Measurements from ENCODE around the gene IGFBP4. TPM values are rescaled to one million over a fixed set of nuclear protein-coding genes. Genes with fewer than 3 reads are reported as not detected.

Gene IGFBP4
- total and polyA plus RNA-seq, 2 experiments from 2014 or later, result 44.9 to 183 TPM

DNA sequence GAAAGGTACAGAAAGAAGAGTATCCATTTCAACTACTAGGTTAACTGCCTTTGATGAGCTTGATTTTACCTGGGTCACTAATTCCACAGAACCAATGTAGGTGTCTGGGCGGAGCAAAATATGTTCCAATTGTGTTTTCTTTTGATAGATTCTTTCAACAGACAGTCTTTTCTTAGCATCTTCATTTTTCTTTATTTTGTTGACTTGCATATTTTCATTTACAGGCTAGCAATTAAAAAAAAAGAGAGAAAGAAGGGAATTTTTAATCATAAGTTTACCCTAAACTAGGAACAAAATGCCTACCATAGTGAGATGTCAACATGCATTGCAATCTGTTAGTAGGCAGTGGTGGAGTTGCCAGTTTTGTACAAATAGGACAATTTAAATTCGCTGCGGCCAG is 26.6 kb upstream of the IGFBP4 start:
- Histone ChIP-seq H4K20me1 (ENCODE audit: insufficient read depth, poor library complexity, severe bottlenecking) (no peaks in the 10 kb centered on the region), H3K27ac (no peak overlapping the region), H3K9me2 (replicated peaks; ENCODE audit: insufficient read depth) (no peaks in the 10 kb centered on the region), H3K9me3 (ENCODE audit: low read depth) (no peaks in the 10 kb centered on the region), H3K27me3 (no peaks in the 10 kb centered on the region), H3K4me1 (ENCODE audit: insufficient read depth) (no peaks in the 10 kb centered on the region), H3K36me3 (replicated peaks; ENCODE audit: insufficient read depth, low read depth) (no peaks in the 10 kb centered on the region), H3K4me3 (no peak overlapping the region), H3K4me2 (peak overlapping the region; percentile 78), H2AFZ (no peak overlapping the region), H3K79me2 (peaks cover 23% of the 10 kb centered on the region)
- DNase-seq (ENCODE audit: low spot score), result no peak
- 32% methylated on average over 3 of the region's 3 CpGs for WGBS (ENCODE audit: low lambda C conversion rate, missing lambda C conversion rate)
- TF ChIP-seq EZH2phosphoT487 (IDR thresholded peaks at IDR 0.05; ENCODE audit: low read depth, severe bottlenecking, unreplicated experiment) (no peak), EZH2 (IDR thresholded peaks at IDR 0.05; ENCODE audit: borderline replicate concordance) (no peak)
- TF ChIP-seq, protein P1, sequence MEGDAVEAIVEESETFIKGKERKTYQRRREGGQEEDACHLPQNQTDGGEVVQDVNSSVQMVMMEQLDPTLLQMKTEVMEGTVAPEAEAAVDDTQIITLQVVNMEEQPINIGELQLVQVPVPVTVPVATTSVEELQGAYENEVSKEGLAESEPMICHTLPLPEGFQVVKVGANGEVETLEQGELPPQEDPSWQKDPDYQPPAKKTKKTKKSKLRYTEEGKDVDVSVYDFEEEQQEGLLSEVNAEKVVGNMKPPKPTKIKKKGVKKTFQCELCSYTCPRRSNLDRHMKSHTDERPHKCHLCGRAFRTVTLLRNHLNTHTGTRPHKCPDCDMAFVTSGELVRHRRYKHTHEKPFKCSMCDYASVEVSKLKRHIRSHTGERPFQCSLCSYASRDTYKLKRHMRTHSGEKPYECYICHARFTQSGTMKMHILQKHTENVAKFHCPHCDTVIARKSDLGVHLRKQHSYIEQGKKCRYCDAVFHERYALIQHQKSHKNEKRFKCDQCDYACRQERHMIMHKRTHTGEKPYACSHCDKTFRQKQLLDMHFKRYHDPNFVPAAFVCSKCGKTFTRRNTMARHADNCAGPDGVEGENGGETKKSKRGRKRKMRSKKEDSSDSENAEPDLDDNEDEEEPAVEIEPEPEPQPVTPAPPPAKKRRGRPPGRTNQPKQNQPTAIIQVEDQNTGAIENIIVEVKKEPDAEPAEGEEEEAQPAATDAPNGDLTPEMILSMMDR (IDR thresholded peaks at IDR 0.05; ENCODE audit: poor library complexity), result no peak

DNA sequence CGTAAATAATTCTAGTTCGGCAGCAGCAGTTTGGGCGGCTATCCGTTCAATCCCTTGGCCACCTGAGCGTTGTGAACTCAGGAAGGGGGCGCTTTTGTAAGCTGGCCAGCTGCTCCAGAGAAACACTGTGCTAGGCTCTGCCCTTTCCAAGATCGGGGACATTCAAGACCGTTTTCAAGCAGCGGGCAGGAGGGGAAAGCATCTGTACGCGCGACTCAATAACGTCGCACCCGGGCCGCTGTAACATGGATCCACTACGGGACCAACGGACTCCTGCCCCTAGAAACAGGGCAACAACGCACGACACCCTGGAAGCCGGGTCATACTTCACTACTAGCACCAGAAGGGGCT is 26.0 kb upstream of the IGFBP4 start:
- H4K20me1 ChIP-seq (ENCODE audit: insufficient read depth, poor library complexity, severe bottlenecking), result no peaks in the 10 kb centered on the region
- WGBS (ENCODE audit: low lambda C conversion rate, missing lambda C conversion rate), result under 1% methylated on average over 21 of the region's 21 CpGs
- peak overlapping the region; percentile 38 for H3K4me3 ChIP-seq
- no peaks in the 10 kb centered on the region for H3K4me1 ChIP-seq (ENCODE audit: insufficient read depth)
- DNase-seq (ENCODE audit: low spot score), result peak; percentile 38
- H3K27me3 ChIP-seq, result no peaks in the 10 kb centered on the region
- H3K9me3 ChIP-seq (ENCODE audit: low read depth), result no peaks in the 10 kb centered on the region
- H3K4me2 ChIP-seq, result peak overlapping the region; percentile 78
- H3K79me2 ChIP-seq, result peaks cover 23% of the 10 kb centered on the region
- peak overlapping the region; percentile 39 for H2AFZ ChIP-seq
- TF ChIP-seq, protein P1 (IDR thresholded peaks at IDR 0.05; ENCODE audit: poor library complexity), result no peak
- TF ChIP-seq EZH2 (IDR thresholded peaks at IDR 0.05; ENCODE audit: borderline replicate concordance) (no peak), EZH2phosphoT487 (IDR thresholded peaks at IDR 0.05; ENCODE audit: low read depth, severe bottlenecking, unreplicated experiment) (no peak)
- H3K9me2 ChIP-seq (replicated peaks; ENCODE audit: insufficient read depth), result no peaks in the 10 kb centered on the region
- H3K27ac ChIP-seq, result no peak overlapping the region
- no peaks in the 10 kb centered on the region for H3K36me3 ChIP-seq (replicated peaks; ENCODE audit: insufficient read depth, low read depth)

DNA sequence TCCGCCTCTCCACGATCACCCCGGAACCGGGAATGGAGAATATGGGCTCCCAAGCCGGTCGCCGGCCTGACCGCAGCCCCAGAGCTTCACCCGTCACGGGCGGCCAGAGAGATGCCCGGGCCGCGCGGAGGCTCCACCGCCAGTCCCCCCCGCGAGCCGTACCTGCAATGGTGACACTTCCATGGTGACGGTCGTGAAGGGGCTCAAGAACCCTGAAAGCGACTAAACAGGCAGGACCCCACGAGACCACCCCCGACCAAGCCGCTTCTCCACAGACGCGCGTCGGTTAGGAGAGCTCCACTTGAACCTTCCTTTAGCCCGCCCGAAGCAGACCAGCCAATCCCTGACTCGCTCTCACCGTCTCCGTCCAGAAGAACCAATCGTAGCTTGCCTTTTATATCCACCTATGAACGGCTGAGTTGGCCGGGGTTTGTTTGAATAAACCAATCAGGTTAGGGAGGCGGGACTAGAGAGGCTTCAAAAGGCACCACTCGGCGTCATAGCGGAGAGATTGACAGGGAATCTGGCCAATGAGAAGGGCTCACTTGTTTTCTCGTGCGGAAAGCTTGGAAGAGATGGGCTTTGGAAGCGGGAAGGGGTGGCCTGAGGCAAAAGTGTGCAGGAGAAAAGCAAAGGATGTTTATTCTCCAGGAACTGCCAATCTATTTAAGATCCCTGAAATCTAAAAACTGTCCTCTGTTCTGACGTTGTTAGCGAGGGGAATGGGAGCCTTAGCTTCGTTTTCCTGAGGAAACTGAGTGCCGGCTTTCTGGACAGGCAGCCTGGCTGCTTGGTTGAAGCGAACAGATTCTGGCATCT is 25.4 kb upstream of the IGFBP4 start, which contains the start of gene TOP2A:
Gene TOP2A (minus strand): TSS at position 288 of the 819 bp plus-strand sequence. CDS start 105 bp downstream, at position 183.
- WGBS (ENCODE audit: low lambda C conversion rate, missing lambda C conversion rate), result 3% methylated on average over 49 of the region's 49 CpGs
- Histone ChIP-seq H3K4me2 (peak within 1 kb of the TSS; percentile 78), H3K4me1 (ENCODE audit: insufficient read depth) (no peaks in the 10 kb centered on the region), H3K4me3 (peak within 1 kb of the TSS; percentile 38), H3K9me3 (ENCODE audit: low read depth) (no peaks in the 10 kb centered on the region), H3K27ac (peak within 1 kb of the TSS; percentile 12), H3K27me3 (no peaks in the 10 kb centered on the region), H3K9me2 (replicated peaks; ENCODE audit: insufficient read depth) (no peaks in the 10 kb centered on the region), H3K36me3 (replicated peaks; ENCODE audit: insufficient read depth, low read depth) (no peaks in the 10 kb centered on the region), H4K20me1 (ENCODE audit: insufficient read depth, poor library complexity, severe bottlenecking) (no peaks in the 10 kb centered on the region), H2AFZ (peak within 1 kb of the TSS; percentile 54), H3K79me2 (peaks cover 23% of the 10 kb centered on the region)
- peak; percentile 99 for DNase-seq (ENCODE audit: low spot score)
- TF ChIP-seq EZH2 (IDR thresholded peaks at IDR 0.05; ENCODE audit: borderline replicate concordance), result no peak
- TF ChIP-seq, protein P1 (IDR thresholded peaks at IDR 0.05; ENCODE audit: poor library complexity), result no peak
- TF ChIP-seq EZH2phosphoT487 (IDR thresholded peaks at IDR 0.05; ENCODE audit: low read depth, severe bottlenecking, unreplicated experiment), result no peak

All from hepatocyte (in vitro differentiated cells).